ENCODE results near the gene ASGR1. TPM values are rescaled to one million over a fixed set of nuclear protein-coding genes. Genes with fewer than 3 reads are reported as not detected.

Gene ASGR1
- total RNA-seq, 2 experiments from 2014 or later: 0.63 to 1.3 TPM

DNA sequence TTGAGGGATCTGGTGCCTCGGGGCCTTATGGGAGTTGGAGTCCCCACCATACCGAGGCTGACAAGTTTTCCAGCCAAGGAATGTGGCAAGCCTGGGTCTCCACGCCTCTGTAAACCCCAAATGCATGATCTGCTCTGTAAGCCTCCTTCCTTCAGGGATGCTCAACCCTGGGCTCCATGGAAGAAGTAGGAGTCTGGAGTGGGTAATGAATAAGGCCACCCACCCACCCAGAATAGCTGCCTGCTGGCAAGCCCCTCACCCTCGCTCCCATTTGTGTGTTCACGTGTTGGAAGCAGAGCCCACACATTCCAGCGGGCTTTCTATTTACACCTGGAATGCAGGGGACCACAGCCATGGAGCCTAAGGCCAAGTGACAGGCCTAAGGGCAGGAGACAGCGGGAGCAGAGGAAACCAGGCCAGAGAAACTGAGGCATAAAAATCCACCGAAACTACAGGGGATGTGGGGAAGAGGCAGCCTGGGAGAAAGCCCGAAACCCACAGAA lies 36.0 kb upstream of the ASGR1 start:
- Mint-ChIP-seq H3K27ac (peak overlapping the region; percentile 90), H3K4me1 (ENCODE audit: low read depth) (peaks cover 62% of the 10 kb centered on the region), H3K27me3 (ENCODE audit: low read depth) (peaks cover 8% of the 10 kb centered on the region), H3K9me3 (ENCODE audit: insufficient read depth) (no peaks in the 10 kb centered on the region), H3K36me3 (ENCODE audit: low read depth) (no peaks in the 10 kb centered on the region), H3K4me3 (peak overlapping the region; percentile 85)
- ATAC-seq: no peak
- ChIA-PET POLR2A (interaction anchor here (1.0 kb wide), 1 partner anchor 180 kb away, joined by 3 read pairs; no protein-coding TSS in a partner anchor), CTCF (interaction anchor here (1.3 to 2.0 kb wide), 4 partner anchors 23 to 169 kb away, joined by 4 to 9 read pairs (median 6); partner anchors contain the start of gene GABARAP)
- DNase-seq: no peak

DNA sequence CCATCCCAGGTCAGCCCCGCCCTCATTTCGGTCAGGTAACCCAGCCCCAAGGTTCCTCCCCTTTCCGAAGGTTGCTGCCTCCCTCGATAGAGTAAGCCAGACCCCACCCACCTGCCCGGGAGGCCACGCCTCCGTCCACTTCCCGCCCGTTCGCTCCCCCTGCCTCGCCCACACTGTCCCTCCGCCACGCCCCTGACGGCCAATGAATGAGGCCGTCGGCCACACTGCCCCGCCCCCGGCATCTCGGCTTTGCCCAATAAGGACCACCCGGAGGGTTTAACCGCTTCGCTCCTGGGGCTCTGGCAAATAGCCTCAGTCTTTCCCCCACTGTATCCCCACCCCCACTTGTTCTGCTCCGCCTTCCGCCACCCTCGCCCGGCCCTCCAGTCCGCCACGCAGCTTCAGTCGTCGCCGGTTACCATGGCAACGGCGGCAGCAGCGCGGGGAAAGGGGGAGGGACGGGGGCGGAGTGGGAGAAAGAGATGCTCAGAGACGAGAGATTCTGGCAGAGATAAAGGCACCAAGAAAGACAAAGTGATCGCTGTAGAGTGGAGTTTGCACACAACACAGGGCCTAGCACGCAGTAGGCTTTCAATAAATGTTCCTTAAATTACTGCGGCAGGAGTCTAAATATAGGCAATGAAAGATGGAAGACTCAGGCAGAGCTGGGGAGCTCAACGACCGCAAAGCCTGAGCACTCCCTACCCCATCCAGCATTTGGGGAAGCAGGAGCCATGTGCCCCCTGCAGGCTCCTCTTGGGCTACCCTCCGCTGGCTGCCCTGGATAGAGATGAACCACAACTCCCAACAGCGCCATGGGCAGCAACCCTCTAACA lies 35.3 kb upstream of the ASGR1 start:
- DNase-seq (peak; percentile 99), ATAC-seq (peak; percentile 87)
- Mint-ChIP-seq H3K36me3 (ENCODE audit: low read depth) (no peaks in the 10 kb centered on the region), H3K27me3 (ENCODE audit: low read depth) (peaks cover 10% of the 10 kb centered on the region), H3K4me1 (ENCODE audit: low read depth) (peaks cover 59% of the 10 kb centered on the region), H3K27ac (peak overlapping the region; percentile 90), H3K4me3 (peak overlapping the region; percentile 85), H3K9me3 (ENCODE audit: insufficient read depth) (no peaks in the 10 kb centered on the region)
- POLR2A ChIA-PET: interaction anchor here (0.6 to 1.0 kb wide), 3 partner anchors 96 to 180 kb away, joined by 3 to 6 read pairs (median 3); no protein-coding TSS in a partner anchor
- CTCF ChIA-PET: interaction anchor here (1.1 to 2.0 kb wide), 5 partner anchors 24 to 169 kb away, joined by 3 to 9 read pairs (median 5); partner anchors contain the start of genes GABARAP and PHF23

DNA sequence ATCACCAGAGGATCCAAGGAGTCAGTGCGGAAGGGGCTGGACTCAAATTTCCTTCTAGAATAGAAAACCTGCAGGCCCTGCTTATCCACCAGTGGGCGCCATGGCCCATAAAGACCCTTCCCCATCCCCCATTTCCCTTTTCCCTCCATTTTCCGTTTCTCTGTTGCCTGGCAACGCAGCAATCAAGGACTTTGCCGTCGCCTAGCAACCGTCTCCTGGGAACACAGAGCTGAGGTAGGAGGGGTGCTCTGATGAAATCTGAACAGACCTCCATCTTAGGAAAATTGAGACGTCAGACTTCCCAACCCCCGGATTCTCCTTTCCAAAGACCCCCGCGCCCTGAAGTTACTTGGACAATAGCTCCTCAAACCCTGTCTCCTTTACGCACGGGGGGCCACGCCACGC lies 34.7 kb upstream of the ASGR1 start:
- peak; percentile 6 for ATAC-seq
- Mint-ChIP-seq H3K4me3 (peak overlapping the region; percentile 85), H3K36me3 (ENCODE audit: low read depth) (no peaks in the 10 kb centered on the region), H3K27ac (peak overlapping the region; percentile 90), H3K9me3 (ENCODE audit: insufficient read depth) (no peaks in the 10 kb centered on the region), H3K27me3 (ENCODE audit: low read depth) (peaks cover 10% of the 10 kb centered on the region), H3K4me1 (ENCODE audit: low read depth) (peaks cover 53% of the 10 kb centered on the region)
- ChIA-PET CTCF (interaction anchor here (0.7 to 2.0 kb wide), 7 partner anchors 25 to 168 kb away, joined by 3 to 9 read pairs (median 4); partner anchors contain the start of genes GABARAP and PHF23), POLR2A (interaction anchor here (0.6 to 1.0 kb wide), 3 partner anchors 26 to 135 kb away, joined by 3 to 6 read pairs (median 3); no protein-coding TSS in a partner anchor)
- no peak for DNase-seq

DNA sequence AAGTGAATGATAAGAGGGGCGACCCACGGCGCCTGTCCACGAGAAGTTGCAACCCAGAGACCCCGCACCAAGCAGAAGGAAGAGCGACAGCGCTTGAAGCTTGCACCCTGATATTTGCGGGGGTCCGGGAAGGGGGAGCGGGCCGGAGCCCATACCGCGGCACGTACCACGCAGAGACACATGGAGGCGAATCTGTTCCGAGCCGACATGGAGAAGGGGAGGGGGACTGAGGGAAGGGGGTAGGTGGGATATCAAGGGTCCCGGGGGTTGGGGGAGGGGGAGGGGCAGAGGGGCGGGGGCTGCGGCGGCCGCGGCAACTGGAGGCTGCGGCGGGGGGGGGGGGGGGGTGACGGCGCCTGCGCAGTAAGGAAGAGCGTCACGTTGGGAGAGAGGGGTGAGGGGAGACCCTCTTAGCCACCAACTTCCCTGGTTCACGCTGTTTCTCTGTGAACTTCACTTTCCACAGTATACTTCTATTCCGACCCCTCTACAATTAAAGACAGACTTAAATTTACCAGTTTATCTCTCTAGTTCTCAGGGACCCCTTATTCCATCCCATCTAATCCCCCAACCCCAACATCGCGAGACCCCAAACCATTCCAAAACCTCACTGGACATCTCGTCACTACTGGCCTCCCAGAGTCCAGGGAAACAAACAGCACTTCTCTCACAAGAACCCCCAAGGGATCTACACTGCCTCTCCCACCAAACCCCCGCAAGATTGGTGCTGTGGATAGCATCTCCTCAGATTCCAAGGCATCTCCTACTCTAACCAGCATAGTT lies 32.5 kb upstream of the ASGR1 start:
- Mint-ChIP-seq H3K4me1 (ENCODE audit: low read depth) (peaks cover 38% of the 10 kb centered on the region), H3K36me3 (ENCODE audit: low read depth) (no peaks in the 10 kb centered on the region), H3K9me3 (ENCODE audit: insufficient read depth) (no peaks in the 10 kb centered on the region), H3K27ac (no peak overlapping the region), H3K27me3 (ENCODE audit: low read depth) (peaks cover 10% of the 10 kb centered on the region), H3K4me3 (no peak overlapping the region)
- no peak for DNase-seq
- CTCF ChIA-PET: no interaction called here
- no peak for ATAC-seq
- POLR2A ChIA-PET: no interaction called here

DNA sequence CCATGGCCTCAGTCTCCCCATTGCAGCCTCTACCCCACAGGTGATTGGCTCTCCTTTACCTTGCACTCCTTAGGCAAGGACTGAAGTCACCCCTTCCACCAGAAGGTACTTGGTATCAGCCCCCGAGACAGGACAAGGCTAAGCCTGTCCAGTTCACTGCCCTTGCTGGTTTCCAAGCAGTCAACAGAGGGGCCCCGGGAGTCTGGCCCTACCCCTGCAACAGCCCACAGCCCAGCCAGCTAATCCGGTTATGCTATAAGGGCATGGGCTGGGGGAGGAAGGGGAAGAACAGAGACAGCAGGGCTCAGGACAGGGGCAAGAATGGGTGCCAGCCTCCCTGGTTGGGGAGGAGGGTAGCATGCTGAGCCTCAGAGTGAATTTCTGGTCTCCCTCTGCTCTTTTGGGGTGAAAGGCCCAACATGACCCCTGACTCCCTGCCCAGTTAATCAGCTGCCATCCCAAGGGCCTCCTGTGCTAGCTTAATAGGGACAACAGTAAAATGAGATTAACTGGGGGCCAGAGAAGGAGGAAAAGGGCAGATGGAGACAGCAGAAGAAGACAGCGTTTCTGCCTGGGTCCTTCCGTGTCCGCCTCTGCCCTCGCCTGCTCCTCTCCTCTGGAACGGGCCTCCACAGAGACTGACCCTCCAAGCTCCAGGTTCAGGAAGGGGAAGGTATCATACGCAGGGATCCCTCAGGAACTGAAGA lies 29.7 kb upstream of the ASGR1 start:
- Mint-ChIP-seq H3K9me3 (ENCODE audit: insufficient read depth) (no peaks in the 10 kb centered on the region), H3K4me1 (ENCODE audit: low read depth) (peaks cover 38% of the 10 kb centered on the region), H3K4me3 (no peak overlapping the region), H3K27me3 (ENCODE audit: low read depth) (peaks cover 10% of the 10 kb centered on the region), H3K36me3 (ENCODE audit: low read depth) (no peaks in the 10 kb centered on the region), H3K27ac (no peak overlapping the region)
- POLR2A ChIA-PET: no interaction called here
- CTCF ChIA-PET: no interaction called here
- ATAC-seq (no peak), DNase-seq (no peak)

DNA sequence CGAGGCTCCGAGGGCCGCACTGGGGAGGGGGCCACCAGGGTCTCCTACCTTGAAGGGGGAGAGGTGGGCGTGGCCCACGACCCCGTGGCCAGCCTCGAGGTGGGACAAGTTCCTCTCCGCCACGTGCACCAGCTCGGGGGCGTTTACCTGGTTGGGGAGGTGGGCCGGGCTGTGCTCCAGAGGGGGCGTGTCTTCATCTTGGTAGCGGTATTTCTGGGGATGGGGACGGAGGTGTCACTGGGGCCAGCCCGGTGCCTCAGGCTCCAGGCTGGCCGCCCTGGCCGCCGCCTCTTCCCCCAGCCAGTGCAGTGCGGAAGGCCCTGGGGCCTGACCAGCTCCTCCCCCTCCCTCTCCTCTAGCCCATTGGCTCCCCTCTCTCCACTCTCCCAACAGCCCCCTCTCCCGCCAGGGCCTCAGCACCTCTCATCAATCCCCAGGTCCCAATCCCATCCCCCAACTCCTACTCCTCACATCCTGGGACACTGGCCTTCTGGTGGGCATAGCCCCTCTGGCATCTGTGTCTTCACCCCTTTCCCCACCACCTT lies 28.9 kb upstream of the ASGR1 start:
- ChIA-PET POLR2A (no interaction called here), CTCF (interaction anchor here (1.0 kb wide), 1 partner anchor 163 kb away, joined by 3 read pairs; no protein-coding TSS in a partner anchor)
- Mint-ChIP-seq H3K27me3 (ENCODE audit: low read depth) (peaks cover 10% of the 10 kb centered on the region), H3K4me3 (no peak overlapping the region), H3K36me3 (ENCODE audit: low read depth) (no peaks in the 10 kb centered on the region), H3K4me1 (ENCODE audit: low read depth) (peaks cover 35% of the 10 kb centered on the region), H3K27ac (no peak overlapping the region), H3K9me3 (ENCODE audit: insufficient read depth) (no peaks in the 10 kb centered on the region)
- ATAC-seq: no peak
- DNase-seq: no peak

DNA sequence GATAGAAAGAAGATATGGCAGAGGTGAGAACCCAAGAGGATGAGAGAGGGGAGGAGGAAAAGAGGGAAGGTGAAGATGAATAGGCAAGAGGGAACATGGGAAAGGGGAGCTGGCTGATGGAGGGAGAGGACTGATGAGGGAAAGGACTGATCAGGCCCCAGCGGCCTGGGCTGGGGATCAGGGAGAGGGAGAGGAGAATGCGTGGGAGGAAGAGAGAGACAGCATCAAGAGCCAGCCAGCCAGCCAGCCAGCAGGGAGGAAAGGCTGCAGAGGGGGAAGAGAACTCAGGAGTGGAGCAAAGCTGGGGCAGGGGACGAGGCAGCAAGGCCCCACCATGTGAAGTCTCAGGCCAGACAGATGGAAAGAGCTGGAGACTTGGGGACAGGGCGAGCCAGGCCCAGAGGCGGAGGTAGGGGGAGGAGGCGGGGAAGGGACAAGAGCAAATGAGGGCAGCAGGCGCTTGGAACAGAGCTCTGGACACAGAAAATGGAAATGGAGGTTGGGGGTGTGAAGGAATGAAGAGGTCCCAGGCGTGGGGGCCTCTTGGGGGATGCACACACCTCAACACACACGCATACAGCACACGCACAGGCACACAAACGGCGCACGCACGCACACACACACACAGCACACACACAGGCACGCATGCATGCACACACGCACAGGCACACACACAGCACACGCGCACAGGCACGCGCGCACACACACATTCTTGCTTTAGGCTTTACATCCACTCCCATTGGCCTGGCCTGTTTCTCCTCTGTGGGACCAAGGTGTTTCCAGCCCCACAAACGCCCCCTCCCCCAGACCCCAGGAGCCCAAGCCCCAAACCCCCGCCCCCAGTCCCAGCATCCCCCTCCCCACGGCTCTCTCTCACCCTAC lies 28.2 kb upstream of the ASGR1 start:
- H3K36me3 Mint-ChIP-seq (ENCODE audit: low read depth): peaks cover 2% of the 10 kb centered on the region
- ATAC-seq (no peak), DNase-seq (no peak)
- ChIA-PET POLR2A (no interaction called here), CTCF (interaction anchor here (1.0 kb wide), 1 partner anchor 162 kb away, joined by 3 read pairs; no protein-coding TSS in a partner anchor)
- H3K27ac Mint-ChIP-seq: peak overlapping the region; percentile 9
- peaks cover 34% of the 10 kb centered on the region for H3K4me1 Mint-ChIP-seq (ENCODE audit: low read depth)
- no peak overlapping the region for H3K4me3 Mint-ChIP-seq
- peaks cover 10% of the 10 kb centered on the region for H3K27me3 Mint-ChIP-seq (ENCODE audit: low read depth)
- H3K9me3 Mint-ChIP-seq (ENCODE audit: insufficient read depth): no peaks in the 10 kb centered on the region

DNA sequence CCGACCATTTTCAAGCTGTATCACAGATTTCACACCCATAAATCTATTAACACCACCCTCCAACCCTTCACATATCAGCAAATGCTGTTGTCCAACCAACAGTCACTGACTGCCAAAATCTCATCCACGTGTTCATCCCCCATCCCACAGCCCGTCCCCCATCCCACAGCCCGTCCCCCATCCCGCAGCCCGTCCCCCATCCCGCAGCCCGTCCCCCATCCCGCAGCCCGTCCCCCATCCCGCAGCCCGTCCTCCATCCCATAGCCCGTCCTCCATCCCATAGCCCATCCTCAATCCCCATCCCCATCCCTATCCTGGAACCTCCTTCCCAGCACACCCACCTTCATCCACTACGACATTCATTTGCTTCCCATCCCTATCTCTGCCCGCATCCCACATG lies 26.4 kb upstream of the ASGR1 start:
- Mint-ChIP-seq H3K36me3 (ENCODE audit: low read depth) (peaks cover 3% of the 10 kb centered on the region), H3K4me1 (ENCODE audit: low read depth) (peaks cover 32% of the 10 kb centered on the region), H3K27me3 (ENCODE audit: low read depth) (peaks cover 5% of the 10 kb centered on the region), H3K9me3 (ENCODE audit: insufficient read depth) (no peaks in the 10 kb centered on the region), H3K4me3 (peak overlapping the region; percentile 71), H3K27ac (peak overlapping the region; percentile 85)
- ATAC-seq (no peak), DNase-seq (no peak)
- ChIA-PET CTCF (interaction anchor here (1.5 kb wide), 1 partner anchor 28 kb away, joined by 4 read pairs; no protein-coding TSS in a partner anchor), POLR2A (interaction anchor here (0.8 kb wide), 1 partner anchor 190 kb away, joined by 3 read pairs; no protein-coding TSS in a partner anchor)

DNA sequence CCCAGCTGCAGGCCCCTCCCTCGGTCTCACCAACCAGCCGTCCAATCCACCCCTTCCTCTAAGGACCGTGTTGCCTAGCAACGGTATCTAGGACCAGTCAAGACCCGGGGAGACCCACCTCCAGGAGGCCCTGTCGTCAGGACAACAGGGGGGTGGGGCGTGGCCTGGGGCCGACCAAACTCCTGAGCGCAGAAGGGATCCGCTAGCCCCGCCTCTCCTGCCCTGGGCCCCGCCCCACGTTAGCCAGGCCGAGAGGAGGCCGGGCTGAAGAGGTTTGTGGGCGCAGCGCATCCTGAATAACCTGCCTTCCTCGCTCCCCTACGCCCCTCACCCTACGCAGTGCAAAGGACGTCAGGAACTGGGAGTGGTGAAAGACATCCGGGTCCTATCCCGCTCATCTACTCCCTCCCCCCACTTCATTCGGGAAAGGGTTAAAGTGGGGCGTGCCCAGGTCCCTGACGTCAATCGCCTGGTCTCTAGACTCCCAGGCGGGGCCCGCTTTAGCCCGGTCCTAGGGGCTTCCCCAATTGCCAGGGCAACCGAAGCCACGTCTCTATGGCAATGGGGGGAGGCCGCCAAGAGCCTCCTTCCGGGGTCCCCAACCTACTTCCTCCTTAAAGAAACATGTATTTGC lies 25.8 kb upstream of the ASGR1 start:
- H3K27ac Mint-ChIP-seq: peak overlapping the region; percentile 85
- POLR2A ChIA-PET: no interaction called here
- H3K36me3 Mint-ChIP-seq (ENCODE audit: low read depth): peaks cover 3% of the 10 kb centered on the region
- H3K27me3 Mint-ChIP-seq (ENCODE audit: low read depth): peaks cover under 1% of the 10 kb centered on the region
- CTCF ChIA-PET: interaction anchor here (0.9 to 1.5 kb wide), 2 partner anchors 27 to 159 kb away, joined by 3 to 4 read pairs; no protein-coding TSS in a partner anchor
- no peaks in the 10 kb centered on the region for H3K9me3 Mint-ChIP-seq (ENCODE audit: insufficient read depth)
- DNase-seq (peak; percentile 96), ATAC-seq (peak; percentile 86)
- peak overlapping the region; percentile 71 for H3K4me3 Mint-ChIP-seq
- H3K4me1 Mint-ChIP-seq (ENCODE audit: low read depth): peaks cover 32% of the 10 kb centered on the region

DNA sequence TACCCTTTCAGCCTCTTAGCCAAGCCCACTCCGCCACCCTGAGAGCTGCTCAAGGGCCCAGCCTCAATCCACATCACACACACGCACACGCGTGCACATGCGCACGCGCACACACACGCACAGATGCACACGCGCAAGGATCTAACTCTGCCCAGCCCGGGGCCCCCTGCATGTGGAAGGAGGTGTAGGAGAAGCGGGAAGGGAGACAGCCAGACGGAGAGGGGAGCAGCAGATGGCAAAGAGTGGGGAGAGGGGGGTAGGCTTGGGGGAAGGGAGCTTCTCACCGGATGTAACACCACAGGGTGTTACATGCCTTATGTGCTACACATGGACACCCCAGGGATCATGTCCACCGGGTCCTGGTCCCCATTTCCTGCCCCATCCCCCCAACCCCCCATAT lies 25.2 kb upstream of the ASGR1 start:
- no peak for ATAC-seq
- peaks cover 32% of the 10 kb centered on the region for H3K4me1 Mint-ChIP-seq (ENCODE audit: low read depth)
- no peaks in the 10 kb centered on the region for H3K27me3 Mint-ChIP-seq (ENCODE audit: low read depth)
- ChIA-PET POLR2A (interaction anchor here (0.6 kb wide), 1 partner anchor 32 kb away, joined by 3 read pairs; no protein-coding TSS in a partner anchor), CTCF (interaction anchor here (0.9 to 1.5 kb wide), 2 partner anchors 27 to 159 kb away, joined by 3 to 4 read pairs; no protein-coding TSS in a partner anchor)
- H3K36me3 Mint-ChIP-seq (ENCODE audit: low read depth): peaks cover 3% of the 10 kb centered on the region
- DNase-seq: no peak
- peak overlapping the region; percentile 85 for H3K27ac Mint-ChIP-seq
- H3K9me3 Mint-ChIP-seq (ENCODE audit: insufficient read depth): no peaks in the 10 kb centered on the region
- H3K4me3 Mint-ChIP-seq: peak overlapping the region; percentile 71
